GM12891 (cell line): ENCODE measurements around the gene NCKAP1.

Experiments
- SPI1 ChIP-seq: IDR thresholded peaks from 2 replicates; pipeline ENCODE4 v1.6.1; 2011; ENCODE audit warnings: low read depth, low read length, control low read depth
- TAF1 ChIP-seq: IDR thresholded peaks from 2 replicates; pipeline ENCODE4 v1.6.1; 2011; ENCODE audit warnings: low read depth, low read length, control low read depth

DNA sequence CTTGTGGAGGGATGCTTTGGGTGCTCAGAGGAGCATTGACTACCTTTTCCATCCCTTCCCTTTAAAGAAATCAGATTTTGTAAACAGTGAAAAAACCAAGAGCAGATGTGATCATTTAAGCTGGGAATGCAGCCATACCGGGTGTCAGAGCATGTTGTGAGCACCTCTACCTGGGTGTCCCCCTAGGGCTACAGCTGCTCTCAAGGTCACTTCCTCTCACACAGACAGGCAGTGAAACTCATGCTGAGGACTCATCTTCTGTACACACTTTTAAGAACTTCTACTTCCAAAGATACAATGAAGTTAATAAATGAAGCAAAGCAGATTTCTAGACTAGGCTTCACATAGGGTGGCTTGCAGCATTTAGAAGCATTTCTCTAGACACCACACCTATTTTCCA lies 123.4 kb downstream of the NCKAP1 start:
- no peak for TF ChIP-seq TAF1
- peak; percentile 33; the same call in 1 of the 2 replicates for TF ChIP-seq SPI1
